ENCODE results near the gene RPL35.

DNA sequence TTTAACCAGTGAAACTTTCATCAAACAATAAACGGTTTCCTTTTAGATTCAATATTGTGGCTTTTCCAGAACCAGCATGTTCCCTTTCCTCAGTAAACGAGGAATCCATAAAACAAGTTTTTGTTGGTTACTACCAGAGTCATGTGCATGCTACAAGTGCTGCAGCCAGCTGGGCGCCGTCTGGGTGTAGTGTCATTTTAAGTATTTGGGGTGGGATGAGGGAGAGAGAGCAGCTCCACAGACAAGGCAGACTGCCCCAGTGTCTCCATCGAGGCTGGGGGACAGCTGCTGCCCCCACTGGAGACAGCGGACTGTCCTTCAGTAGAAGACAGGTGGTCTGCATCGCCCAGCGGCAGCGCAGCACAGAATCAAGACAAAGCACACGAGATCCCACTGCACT is 17.5 kb upstream of the RPL35 start:
- TF ChIP-seq POLR2AphosphoS5 (IDR thresholded peaks at IDR 0.05) (no peak), CTCF (IDR thresholded peaks at IDR 0.05) (no peak), EP300 (IDR thresholded peaks at IDR 0.05) (no peak)
